Stimulated activated CD4-positive, alpha-beta T cell treated with anti-CD3 and anti-CD28 coated beads, TNF-alpha, amount 100 ng/mL, for 48 hours (primary cell): ENCODE data around the gene TMEM167A.

Source experiments
- DNase-seq, 3 donors: peaks; one replicate each; pipeline ENCODE4 v3.0.0-alpha.2; 2020; ENCODE audit warnings: low read depth in 3 of 3

TMEM167A gene

DNA sequence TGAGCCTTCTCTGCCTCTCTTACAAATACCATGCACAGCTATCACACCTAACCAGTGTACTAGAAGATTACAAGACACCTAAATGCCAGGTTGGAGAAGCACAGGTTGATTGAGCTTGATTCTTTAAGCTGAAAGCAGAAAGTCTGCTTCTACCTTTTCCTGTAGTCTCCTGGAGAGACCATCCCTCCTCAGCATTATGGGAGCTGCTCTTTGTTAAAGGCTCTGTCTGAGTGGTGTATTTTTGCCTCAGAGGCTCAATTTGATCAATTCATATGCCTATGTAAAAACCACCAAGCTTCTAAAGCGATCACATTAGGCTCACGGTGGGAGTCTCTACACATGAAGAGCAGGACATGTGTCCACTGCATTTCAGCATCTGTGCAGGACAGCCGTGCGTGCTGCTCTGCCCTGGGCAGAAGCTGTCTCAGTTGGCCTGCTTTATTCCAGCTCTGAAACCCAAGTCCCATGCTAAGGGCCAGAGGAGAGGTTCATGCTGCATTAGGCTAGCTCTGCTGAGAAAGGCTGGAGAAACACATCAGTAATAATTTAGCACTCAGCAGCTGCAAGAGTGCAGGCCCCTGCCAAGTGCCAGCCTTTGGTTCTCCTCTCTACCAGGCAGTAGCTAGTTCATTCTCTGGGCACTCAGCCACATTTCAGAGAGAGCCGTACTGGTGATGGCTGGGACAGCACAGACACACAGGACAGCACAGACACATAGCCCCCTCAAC is 41.7 kb downstream of the TMEM167A start:
- no peak for DNase-seq

DNA sequence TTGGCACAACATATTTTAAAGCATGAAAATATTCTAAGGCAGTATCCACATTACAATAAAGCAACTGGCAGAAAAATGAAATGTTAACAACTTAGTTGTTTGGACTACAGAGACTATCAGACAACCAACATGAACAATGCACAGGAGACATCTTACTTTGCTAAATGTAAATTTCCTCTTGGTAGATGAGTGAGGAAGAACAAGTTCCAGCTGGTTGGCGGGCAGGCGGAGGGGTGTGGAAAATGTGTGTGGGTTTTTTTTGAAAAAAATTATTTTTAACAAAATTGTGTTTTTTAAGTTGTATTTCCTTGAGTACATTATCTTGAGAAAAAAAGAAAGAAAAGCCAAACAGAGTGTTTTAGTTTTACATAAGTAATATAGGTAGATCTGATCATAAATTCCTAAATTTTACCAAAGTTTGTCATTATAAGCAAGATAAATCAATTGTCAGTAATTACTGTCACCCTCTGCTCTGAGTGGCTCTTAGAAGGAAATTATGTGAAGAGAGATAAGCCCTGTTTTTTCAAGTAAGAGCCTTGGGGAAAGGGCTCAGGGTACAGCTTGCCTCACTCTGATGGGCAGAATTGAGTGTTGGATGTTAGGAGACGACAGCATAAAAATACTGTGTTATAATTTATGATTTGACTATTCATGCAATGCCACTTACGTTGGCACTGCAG is 42.5 kb downstream of the TMEM167A start:
- DNase-seq = no peak

DNA sequence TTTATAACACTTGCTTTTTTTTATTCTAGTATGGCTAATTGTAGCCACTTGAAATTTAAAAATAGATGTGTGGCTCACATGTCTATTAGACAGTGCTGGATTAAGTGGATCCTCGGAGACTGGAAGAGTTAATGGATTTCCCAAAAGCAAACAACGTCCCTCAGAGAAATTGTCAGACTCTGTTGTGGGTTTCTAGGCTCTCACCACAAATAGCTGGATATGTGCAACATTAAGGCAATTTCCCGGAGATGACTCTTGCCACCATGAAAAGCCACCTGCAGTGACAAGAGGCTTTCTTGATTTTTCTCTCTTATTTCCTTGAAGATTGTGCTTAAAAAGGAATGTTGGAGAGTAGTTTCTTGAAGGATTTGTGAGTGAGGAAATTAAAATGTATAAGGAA is 43.2 kb downstream of the TMEM167A start:
- no peak for DNase-seq

DNA sequence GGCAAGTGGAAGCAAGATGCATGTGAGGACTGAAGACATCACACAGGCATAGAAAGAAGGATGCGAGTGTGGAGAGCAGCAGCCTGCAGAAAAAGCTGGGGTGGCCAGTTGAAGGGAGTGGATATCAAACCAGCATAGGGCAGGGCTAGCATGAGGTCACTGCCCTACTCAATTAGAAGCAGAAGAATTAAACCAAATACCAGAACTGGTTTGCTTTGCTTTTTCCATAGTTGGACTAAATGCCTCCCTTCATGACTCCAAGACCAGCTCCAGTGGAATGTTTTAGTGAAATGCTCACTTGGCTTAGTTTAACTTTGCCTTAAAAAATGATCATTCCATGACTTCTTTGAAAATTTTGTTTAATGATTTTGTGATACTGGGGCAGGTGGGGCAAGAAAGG is 45.8 kb downstream of the TMEM167A start:
- DNase-seq = no peak

DNA sequence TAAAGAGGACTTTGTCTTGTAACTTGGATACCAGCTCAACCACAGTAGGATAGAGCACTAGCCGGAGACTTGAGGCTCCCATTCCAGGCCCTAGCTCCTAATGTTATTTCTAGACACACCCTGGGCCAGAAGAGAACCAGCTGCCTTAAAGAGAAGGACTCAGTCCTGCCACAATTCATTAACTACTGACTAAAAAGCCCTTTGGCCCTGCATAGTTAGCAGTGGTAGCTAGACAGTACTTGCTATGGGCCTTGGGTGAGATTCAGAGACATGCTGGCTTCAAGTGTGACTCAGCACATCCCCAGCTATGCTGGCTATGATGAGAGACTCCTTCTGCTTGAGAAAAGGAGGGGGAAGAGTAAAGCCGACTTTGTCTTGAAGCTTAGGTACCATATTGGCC is 47.3 kb downstream of the TMEM167A start:
- DNase-seq = no peak

DNA sequence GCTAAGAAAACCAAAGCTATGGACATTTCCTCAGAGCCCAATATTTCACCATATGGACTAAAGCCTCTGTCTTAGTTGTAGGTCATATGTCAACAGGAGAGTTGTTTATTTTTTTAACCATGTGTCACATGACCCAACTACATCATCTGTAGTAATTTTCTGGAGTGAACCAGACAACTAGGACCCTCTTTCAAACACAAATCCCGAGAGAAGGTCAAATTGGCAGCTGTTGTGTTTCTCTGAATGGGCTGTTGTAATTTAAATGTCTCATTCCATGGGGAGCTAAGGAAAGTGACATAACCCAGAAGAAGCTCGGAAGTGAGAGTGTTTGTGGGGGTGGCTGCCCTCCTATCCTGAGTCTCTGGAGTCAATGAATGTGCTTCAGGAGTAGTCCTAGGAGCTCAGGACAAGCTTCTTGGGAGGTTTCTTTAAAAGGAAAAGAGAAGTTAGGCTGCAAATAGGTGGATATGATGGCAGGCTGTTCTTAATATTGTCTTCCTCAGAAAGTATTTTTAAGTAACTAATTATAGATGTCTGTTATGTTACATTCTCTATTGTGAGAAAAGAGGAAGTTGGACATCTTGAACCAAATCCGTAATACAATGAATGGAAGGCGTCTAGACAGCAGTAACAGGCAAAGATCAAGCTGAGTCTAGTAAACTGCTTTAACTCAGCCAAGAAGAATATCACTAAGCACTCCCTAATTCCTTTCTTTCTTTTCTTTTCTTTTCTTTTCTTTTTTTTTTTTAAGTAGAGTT is 50.1 kb downstream of the TMEM167A start:
- no peak for DNase-seq

DNA sequence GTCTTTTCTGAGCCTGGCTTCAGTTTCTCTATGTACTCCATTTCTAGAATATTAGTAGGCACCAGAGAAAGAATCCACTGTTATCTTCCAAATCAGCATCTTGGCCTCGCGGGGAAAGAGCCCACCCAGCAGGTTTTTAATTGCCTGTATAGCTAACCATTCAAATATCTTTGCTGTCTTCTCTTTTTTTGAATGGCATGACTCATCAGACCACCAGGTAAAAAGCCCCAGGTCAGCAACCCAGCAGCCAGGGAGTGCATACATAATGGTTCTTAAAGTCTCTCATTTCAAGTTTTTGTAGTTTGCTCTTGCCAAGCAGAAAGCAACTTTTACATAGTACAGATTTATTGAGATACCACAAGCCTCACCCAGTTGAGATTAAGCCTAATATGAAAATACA is 50.7 kb downstream of the TMEM167A start:
- DNase-seq = no peak

DNA sequence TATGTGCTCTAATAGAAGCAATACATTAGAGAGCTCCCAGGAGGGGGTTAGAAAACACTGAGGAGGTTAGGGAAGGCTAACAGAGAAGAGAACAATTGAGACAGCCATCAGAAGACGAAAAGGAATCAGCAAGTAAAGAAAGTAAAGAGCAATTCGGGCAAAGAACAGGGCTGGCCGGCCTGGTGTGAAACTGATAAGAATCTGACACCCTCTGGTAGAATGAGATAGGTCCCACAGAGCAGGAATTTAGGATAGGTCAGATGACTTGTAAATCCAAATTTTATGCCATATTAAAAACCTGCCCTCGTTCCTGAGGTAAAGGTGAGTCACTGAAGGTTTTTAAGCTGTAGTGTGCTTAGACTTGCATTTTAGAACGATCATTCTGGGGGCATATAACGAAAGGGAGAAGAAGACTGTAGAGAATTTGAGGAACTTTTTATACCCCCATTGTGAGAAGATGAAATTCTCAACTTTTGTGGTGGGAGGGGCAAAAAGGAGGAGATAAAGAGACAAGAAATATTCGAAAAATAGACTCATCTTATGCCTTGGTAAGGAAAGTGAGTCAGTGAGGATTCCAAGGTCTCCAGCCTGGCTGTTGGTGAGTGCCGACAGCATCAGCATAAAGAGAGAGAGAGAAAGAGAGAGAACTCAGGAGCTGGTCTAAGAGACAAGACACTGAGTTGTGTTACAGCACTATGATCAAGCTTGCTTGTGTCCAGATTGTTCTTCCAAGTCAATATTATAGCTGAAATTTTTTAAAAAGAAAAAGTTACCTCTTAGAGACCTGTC is 51.3 kb downstream of the TMEM167A start:
- DNase-seq = no peak

DNA sequence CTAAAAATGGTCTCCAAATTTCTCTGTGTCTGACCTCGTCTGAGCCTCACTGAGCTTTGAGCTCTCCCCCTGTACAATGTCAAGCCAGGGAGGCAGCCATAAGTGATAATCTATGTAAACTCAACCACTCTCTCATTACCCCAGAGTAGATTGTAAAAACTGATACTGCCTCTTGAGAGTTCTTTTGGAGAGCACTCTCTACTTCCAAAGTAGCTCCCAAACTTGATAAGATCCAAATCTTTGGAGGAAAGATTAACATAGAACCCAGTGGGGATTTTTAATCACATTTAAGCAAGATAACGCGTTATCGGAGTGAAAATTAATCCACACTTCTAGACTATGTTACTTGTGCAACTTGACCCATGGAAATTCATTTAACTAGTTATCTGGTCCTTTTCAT is 54.9 kb downstream of the TMEM167A start:
- no peak for DNase-seq

DNA sequence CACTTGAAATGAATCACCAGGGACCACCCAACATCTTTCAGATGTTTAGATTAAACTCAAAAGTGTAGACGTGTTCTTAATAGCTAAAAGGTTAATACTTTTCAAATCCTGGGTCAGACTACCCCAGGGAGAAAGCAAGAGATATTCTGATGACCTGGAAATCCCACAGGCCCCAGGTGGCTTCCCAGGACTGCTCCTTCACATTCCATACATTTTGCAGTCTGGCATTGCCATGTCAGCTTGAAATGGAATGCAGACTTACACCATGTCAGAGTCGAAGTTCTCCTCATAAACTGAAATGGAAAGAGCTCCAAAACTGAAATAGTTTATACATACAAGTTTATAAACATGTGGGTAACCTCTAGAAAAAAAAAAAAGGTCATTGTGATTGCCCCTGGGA is 61.5 kb downstream of the TMEM167A start:
- DNase-seq = no peak

DNA sequence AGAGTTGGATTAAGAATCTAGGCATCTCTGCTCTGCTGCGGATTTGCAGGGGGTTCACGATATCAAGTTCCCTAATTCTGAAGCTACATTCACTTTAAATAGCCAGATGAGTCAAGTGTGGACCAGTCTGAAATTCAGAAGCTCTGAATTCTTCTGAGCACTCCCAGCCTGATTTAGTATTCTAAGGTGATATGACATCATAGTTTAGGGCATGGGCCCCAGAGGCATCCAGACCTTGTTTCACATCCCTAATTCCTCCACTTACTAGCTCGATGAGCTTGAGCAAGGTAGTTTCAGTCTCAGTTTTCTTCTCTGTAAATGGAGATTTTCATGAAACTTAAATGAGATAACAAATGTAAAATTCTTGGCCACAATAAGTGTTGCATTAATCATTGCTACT is 65.2 kb downstream of the TMEM167A start:
- no peak for DNase-seq

DNA sequence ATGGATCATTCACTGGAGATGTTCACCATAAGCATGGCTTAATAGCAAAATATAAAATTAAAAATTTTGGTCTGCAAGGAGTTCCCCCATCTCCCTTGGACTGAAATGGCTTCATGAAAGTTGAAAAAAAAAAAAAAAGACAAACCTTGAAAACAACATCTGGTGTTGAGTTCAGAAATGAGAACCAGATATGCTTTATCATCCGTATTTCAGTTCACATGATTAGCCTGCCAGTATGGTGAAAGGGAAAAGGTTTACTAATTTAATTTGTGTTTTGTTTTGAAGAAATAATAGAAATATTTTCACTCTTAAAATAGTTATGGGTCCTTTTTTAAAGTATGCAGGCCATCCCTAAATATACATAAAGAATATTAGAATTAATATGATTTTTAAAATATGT is 67.8 kb downstream of the TMEM167A start:
- no peak for DNase-seq

DNA sequence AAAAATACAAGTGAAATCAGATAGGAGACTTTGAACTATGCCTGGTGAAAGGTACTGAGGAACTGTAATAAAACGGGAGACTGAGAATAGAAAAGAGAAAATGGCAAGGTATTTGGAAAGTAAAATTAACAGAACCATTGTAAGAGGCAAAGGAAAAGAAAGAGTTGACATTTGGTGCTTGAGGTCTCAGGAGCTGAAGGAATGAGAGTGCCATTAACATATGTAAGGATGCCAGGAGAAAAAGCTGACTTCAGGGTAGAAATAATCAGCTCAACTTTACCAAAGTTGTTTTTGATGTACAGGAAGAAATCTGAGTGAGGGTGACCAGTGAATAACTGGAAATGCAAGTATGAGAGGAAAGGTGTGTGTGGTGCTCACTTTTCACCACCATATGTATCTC is 69.4 kb downstream of the TMEM167A start:
- no peak for DNase-seq

DNA sequence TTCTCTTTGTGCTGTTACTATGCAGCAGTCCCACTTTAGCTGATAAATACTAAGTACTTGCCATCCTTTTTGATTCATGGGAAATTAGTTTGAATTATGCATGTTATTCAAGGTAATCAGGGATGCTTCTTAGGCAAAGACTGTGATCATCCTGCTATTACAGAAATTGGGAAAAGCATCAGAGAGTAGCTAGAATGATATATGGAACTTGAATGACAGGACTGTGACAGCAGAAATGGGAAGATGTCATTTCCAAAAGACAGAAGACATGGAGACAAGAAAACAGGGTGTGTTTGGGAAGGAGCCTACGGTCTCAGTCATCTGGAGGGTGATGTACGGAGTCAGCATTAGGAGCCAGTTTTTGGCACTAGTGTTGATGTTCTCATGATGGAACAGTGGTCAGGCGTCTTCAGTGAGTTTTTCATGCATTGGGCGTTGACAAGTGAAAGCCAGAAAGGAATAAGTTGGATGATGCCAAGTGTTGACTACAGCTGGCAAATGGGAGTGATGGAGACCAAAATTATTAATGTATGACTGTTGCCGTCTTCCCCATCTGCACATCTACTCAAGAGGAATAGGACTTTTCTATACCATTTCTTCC is 70.4 kb downstream of the TMEM167A start:
- DNase-seq = no peak

DNA sequence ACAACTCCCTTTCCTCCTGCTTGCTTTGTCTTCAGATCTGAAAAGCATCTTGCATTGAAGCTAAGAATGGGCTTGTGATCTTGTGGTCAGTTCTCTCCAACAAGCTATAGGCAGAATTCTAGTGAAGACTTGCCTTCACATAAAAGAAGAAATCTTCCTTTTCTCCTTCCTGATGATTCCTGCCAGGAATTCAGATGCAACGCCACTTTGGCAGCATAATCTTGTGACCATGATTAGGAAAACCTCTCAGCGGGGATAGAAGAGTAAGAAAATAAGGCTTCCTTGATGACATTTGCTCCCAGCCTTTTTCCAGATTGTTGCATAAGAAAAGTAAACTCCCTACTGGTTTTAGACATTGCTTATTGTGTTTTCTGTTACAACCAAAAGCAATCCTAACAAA is 73.4 kb downstream of the TMEM167A start:
- DNase-seq = no peak
